ENCODE data around the gene NR5A1.

NR5A1 gene

DNA sequence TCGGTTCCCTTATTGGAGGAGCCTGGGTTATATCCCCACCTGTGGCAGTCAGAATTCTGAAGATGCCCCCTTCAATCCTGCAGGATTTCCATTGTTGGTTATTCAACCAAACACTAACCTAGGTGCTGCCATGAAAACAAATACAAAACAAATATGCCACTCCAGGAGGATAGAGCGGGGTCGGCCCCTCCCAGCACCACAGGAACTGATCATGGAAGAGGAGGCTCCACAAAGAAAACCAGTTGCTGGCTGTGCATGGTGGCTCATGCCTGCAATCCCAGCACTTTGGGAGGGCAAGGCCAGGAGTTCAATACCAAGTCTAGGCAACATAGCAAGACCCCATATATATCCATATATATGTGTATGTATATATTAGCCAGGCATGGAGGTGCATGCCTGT lies 70.1 kb downstream of the NR5A1 start:
- DNase-seq = no peak

GRCh38 chr9:124436320-124436719 lies 70.9 kb downstream of the NR5A1 start:
- no peak for DNase-seq

Measured in activated CD4-positive, alpha-beta T cell treated with anti-CD3 and anti-CD28 coated beads, Interleukin-2, amount 50 U/mL, for 48 hours (primary cell).